HT-29 (cell line): ENCODE results near the gene KCNJ16. TPM values are rescaled to one million over a fixed set of nuclear protein-coding genes. Genes with fewer than 3 reads are reported as not detected.

Source experiments
- DNase-seq: peaks from one replicate; pipeline ENCODE4 v3.0.0-alpha.2; 2015; ENCODE audit warnings: low spot score
- total RNA-seq: library from RNA; depleted of rRNA; stranded (reverse); fragments of >200 nt; shearing (Covaris generic); gene quantifications from 2 replicates; pipeline ENCODE4 v1.2.3, GENCODE V29; 2014

KCNJ16 gene
- total RNA-seq, 1 experiment from 2014 or later, result not detected

DNA sequence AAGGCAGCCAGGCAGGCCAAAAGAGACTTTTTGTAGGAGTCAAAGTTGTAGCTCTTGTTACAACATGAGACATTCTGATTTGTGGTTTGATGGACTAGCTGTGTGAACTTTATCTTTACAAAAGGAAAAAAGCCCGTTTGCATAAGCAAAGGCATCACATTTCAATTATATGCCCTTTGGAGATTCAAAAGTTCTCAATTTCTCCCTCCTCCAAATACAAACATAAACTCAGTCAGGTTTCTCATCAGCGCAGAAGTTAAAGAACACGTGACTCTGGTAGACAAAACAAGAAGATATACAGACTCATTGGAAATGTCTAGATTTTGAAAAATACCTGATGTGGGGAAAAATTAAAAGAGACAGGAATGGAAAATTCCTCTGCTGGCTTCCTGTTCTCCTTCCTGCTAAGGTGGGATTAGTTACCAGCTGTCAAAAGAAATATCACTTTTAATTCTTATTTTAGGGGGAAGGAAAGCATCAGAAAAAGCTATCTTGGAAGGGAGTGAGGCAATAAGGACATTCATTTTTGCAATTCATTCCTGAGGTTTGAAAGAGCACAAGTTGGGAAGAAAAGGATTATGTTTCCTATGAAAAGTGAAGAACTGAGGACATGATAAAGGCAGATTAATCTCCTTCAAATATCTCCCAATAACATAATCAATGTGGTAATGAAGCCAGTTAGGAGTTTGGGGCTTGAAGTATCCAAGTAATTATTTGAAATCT, 4.6 kb upstream of the KCNJ16 start:
- no peak for DNase-seq

DNA sequence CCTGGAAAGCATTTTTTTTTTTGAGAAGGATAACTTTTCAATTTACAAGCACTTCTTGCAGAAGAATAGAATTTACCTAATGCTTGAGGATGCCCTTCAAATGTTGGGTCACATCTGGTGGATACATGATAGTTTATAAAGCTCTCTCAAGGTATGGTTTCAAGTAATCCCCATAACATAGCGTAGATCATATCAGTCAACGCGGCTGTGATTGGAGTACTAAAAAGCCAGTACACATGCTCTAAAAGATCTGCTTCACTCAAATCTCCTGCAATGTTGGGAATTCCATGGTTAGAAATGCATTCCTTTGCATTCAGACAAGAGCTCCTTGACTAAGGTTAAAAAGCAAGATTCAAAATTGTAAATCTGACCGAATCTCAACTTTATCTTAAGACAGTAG, 3.9 kb upstream of the KCNJ16 start:
- DNase-seq, result no peak

DNA sequence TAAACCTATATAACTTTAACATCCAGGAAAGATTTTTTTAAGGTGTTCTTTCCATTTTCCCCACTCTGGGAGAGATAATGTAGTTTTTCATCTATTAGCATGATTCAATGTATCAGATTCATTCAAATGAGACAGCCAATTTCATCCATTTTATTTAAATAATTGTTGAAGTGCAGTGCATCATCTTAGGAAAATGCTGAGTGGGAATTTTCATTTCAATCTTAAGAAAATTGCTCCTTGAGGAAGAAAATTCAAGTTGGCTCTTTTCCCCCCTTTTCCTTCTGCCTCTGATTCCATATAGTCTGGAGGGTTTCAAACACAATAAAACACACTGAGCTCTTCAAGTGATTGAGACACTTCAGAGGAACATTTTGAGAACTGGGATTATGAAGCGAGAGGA, 3.4 kb upstream of the KCNJ16 start:
- DNase-seq, result no peak

- DNase-seq, result no peak
Observed at GRCh38 chr17:70072546-70073309, 2.3 kb upstream of the KCNJ16 start.

DNA sequence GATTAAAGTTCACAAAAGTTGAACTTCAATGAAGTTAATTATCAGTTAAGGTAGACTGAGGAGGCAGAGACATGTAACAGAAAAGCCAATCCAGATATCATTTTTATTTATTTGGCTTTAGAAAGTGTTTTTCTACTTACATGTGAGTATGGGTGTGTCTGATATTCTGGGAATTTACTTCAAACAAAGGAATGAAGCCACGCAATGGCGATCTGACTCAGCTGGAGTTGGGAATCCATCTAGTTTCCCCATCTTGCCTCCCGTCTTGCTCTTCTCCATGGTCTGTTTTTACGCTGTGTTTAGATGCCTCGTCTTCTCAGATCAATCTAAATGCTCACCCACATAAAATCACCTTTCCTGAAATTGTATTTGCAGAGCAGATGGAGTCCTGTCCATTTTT, 1.7 kb upstream of the KCNJ16 start:
- DNase-seq, result no peak

DNA sequence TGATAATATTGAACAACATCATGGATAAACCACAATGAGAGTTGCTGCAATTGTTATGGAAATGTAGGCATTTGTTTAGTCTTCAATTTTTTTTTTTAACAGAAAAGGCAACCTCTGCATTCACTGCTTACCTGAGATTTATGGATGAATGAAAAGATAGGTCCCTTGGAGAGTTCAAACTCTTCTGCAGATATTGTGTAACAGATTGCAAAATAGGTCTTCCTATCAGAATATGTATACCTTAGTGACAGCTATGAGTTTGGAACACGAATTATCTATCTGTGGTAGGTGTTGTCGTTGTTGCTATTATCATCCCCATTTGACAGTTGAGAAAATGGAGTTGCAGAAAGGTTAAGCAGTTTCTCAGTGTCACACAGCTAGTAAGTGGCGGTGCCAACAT, 1.2 kb upstream of the KCNJ16 start:
- no peak for DNase-seq

DNA sequence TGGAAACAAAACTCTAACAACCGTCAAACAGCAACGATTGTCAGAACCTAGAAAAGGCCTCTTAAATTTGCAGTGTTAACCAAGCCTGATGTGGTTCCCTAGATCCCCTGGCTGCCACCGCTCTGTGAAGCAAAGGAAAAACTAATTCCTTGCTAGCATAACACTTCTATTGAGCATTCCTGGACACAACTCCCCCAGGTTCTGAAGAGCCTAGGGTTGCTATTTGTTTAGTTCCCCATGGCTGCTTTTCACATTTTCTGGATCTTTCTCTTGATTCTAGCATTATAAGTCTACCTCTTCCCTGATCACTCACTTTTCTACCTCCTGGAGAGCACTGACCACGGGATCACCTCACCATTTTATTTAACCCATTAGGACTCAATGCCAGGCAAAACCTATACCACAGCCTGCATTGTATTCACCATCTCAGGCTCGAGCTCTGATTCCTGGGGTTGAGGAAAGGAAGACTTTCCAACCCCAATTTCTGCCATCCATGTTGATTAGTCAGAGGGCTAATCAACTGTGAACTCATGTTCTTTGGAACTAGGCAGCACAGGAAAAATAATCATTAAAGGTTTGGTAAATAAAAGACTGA, 692 bp upstream of the KCNJ16 start:
- DNase-seq, result no peak

DNA sequence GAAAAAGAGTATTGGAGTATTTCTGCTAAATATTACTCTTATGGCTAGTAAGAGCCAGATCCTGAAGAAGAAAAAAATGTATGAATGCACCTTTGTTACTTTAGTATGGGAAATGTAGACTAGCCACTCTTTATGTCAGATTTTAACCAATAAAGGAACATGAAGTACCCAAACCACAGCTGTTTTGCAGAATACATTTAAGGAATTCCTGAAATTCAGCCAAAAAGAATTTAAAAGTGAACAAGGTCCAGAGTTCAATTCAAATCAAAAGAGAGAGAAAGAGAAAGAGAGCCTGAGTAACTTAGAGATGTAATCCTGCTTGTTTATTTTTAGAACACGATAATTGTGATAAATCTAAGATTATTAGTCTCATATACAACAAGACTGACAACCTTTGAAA, 1.2 kb downstream of the KCNJ16 start:
- DNase-seq, result no peak

GRCh38 chr17:70076831-70077230, 1.8 kb downstream of the KCNJ16 start:
- no peak for DNase-seq

GRCh38 chr17:70078549-70078948, 3.5 kb downstream of the KCNJ16 start:
- DNase-seq, result no peak

DNA sequence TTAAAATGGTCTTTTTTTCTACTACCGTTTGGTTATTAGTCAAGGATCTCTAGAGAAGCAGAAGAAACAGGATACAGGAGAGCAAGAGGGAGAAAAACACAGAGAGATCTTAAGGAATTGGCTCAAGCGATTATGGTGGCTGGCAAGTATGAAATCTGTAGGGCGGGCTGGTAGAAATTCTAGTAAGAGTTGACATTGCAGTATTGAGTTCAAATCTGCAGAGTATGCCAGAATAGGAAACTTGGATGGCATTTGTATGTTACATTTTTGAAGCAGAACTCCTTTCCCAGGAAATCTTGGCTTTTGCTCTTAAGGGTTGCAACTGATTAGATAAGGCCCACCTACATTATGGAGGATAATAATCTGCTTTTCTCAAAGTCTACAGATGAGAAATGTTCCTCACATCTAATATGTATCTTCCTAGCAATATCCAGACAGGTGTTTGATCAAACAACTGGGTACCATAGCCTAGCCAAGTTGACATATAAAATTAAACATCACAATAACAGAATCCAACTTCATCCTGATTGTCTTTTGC, 4.0 kb downstream of the KCNJ16 start:
- DNase-seq, result no peak

DNA sequence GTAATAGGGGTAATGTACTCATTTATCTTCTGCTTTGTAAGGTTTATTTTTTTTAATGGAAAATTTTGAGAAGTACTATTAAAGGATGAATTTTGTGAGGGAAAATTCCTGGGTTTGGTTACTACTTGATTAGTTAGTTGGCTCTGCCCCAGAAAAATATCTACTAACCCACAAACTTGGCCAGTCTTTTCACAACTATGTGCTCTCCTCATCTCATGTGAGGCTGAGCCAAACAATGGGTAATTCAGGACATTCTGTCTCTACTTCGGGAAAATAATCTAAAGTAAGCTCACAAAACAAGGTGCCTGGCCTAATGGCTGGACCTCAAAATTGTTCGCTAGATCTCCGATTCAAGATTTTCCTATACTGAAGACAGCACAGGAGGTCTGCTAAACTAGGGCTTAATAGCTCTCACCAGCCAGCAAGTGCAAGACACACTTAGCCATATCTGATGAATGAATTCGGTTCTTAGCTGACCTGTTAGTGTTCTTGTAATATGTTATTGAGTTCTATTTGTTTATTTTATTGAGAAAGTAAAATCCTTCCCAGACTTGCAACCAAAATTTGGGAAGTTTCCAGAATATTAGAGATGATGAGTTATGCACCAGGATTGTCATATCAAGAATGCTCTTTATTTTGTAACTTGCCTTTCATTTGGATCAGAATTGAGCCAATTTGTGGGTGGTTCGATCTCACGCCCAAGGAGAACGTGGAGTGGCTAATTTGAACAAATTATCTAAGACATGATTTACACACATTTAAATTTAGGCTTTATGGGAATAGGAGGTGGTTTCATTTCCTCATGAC, 5.7 kb downstream of the KCNJ16 start:
- no peak for DNase-seq

- DNase-seq, result no peak
Observed at GRCh38 chr17:70081885-70082284, 6.9 kb downstream of the KCNJ16 start.

DNA sequence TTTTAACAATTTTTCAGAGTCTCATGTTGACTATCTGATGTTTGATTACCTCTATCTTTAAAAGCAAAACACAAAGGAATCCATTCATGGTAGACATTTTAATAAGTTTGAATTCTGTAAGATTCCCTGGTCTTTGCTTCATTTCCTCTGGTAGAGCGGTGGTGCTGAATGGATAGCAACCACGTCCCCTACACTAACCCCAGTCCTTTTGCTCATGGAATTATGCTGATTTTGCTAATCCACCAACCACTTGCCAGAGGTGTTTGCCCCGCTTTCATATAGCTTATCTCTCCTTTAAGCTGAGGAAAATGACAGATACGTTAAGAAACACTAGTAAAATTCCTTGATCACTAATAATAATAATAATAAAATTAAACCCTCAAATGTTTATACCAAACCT, 9.5 kb downstream of the KCNJ16 start:
- DNase-seq, result no peak

GRCh38 chr17:70086516-70086915, 11.5 kb downstream of the KCNJ16 start:
- DNase-seq, result no peak

DNA sequence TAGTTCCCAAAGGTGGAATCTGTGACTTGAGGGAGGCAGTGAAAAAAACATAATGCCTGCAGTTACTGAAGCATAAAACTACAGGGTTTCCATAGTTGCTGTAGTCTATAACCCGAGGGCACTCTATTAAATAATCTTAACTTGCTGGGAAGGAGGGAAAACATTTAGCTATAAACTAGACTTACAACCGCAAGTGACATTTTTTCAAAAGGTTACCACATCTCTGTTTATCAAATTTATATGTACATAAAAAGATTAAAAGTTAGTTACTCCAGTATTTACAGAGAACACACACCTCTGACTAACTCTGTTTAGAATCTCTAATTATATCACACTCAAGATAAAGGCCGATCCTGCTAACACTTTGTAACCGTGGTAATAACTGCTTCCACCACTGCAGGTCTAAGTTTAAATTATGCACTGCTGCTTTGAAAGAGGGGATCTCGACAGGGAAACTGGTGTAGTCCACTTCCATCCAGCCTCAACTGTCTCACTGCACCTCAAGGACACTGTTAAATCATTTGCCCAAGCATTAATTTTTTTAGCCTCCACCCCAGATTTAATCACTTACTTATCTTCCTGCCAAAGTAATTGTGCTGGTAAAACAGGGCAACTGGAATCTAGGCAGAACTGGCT, 14.6 kb downstream of the KCNJ16 start:
- DNase-seq, result no peak

DNA sequence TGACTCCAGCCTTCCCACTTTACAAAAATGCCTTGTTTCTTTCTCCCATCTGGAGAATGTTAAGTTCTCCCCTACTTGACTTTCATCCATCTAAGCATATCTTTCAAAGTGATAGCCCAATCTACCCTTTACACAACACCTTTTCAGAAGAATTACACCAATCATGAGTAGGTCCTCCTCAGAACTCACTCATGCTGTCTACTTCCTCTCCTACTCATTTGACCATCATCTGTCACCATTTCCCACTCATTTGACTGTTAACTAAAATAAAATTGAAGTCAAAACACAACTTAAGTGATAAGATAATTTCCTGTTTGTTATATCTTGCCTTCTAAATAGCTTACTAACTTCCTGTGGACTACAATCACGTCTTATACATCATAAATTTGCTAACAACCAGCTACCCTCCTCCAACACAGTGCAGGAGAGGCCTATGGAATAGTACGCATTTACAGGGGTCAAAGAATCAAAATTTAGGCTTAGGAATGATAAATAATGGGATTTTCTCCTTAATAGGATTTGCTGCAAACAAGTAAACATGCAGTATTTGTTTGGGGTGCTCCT, 16.1 kb downstream of the KCNJ16 start:
- no peak for DNase-seq

GRCh38 chr17:70091696-70092095, 16.7 kb downstream of the KCNJ16 start:
- DNase-seq, result no peak

GRCh38 chr17:70093163-70093562, 18.1 kb downstream of the KCNJ16 start:
- DNase-seq, result no peak

DNA sequence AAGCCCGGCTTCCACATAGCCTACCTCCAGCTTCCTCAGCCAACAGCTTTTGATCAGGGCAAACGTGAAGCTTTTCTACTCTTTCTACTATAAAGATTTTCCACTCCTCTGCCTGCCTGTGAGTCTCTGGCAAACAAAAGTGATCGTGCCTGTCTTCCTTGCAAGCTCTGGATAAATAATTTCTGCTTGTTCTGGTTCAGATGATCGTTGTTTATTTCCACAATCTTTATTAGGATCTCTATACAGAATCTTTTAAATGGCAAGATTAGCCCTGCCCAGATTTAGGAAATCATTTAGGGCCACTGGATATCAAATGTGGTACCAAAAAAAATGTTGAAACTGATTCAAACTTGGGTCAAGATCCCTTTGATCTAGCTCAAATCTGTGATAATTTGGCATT, 20.4 kb downstream of the KCNJ16 start:
- no peak for DNase-seq

- DNase-seq, result no peak
Observed at GRCh38 chr17:70096861-70097260, 21.8 kb downstream of the KCNJ16 start.
